SKM-1 treated with dmso at 0.1 percent for 144 hours (cell line): Measurements from ENCODE around the gene AIRE.
"Not testable (repeated sequence)": the region's sequence is repeated elsewhere in the genome, so short reads cannot be mapped to it uniquely, and the experiment has no call there.

ENCODE experiments used
- DNase-seq: peaks from one replicate; lab custom pipeline; 2025; ENCODE audit not compliant: unreplicated experiment; lab: John Stamatoyannopoulos, UW

AIRE gene

GRCh38 chr21:44334329-44335030, 48.8 kb downstream of the AIRE start:
- DNase-seq, result no peak

GRCh38 chr21:44335266-44336059, 49.8 kb downstream of the AIRE start:
- DNase-seq, result no peak

GRCh38 chr21:44337449-44337848, 51.8 kb downstream of the AIRE start:
- no peak for DNase-seq

GRCh38 chr21:44337941-44338895, 52.5 kb downstream of the AIRE start:
- DNase-seq, result no peak

GRCh38 chr21:44338971-44339910, 53.6 kb downstream of the AIRE start, which contains the start of gene CFAP410:
CFAP410 (minus strand) TSS chr21:44339390; CDS start chr21:44339194, 196 bp downstream.
- DNase-seq, result peak; percentile 87

- not testable (repeated sequence) for DNase-seq
These were observed 56.2 kb downstream of the AIRE start for GRCh38 chr21:44341726-44342458.

GRCh38 chr21:44342981-44343380, 57.3 kb downstream of the AIRE start:
- DNase-seq, result not testable (repeated sequence)

GRCh38 chr21:44344541-44345183, 59.0 kb downstream of the AIRE start:
- no peak for DNase-seq

GRCh38 chr21:44345495-44345894, 59.8 kb downstream of the AIRE start:
- no peak for DNase-seq

GRCh38 chr21:44347911-44348451, 62.3 kb downstream of the AIRE start:
- DNase-seq, result no peak
